GM18507 (cell line): ENCODE data around the gene CMA1.
"Not testable (repeated sequence)": the region's sequence is repeated elsewhere in the genome, so short reads cannot be mapped to it uniquely, and the experiment has no call there.

Source experiments
- DNase-seq: peaks from one replicate; pipeline ENCODE4 v3.0.0; 2011; ENCODE audit warnings: low read depth; ENCODE audit not compliant: insufficient read length; ENCODE audit errors: extremely low spot score
- FAIRE-seq: peaks from 2 replicates; lab custom pipeline; 2011; peaks lifted over from hg19 to GRCh38; lab: Jason Lieb, UNC

CMA1 gene, protein sequence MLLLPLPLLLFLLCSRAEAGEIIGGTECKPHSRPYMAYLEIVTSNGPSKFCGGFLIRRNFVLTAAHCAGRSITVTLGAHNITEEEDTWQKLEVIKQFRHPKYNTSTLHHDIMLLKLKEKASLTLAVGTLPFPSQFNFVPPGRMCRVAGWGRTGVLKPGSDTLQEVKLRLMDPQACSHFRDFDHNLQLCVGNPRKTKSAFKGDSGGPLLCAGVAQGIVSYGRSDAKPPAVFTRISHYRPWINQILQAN

DNA sequence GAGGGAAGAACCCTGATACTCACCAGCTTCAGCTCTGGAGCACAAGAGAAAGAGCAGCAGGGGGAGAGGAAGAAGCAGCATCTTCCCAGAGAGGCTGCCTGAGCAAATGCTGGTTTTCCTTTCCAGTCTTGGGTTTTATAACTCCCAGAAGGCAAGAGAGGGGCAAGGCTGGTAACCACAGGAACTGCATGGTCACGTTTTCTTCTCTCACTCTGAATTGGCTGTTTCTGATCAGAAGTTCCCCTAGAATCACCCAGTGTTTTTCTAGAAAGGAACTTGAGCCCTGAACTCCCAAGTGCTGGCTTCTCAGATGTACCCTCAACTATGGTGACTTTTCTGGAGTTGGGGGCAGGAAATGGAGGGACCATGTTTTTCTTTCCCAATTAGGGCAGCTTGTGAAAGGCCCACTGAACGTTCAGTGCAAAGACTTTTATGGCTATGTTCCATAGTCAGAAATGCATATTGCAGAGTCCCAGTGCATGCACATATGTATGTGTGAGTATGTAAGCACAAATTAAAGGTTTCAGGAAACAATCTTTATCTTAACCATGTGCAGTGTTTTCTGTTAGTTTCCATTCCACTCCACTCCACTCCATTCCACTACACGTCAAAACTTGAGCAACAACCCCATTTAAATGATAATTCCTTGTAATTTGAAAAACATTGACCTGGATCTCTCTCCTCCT lies at the start of gene CMA1:
CMA1 (minus strand) TSS at position 111 of the 686 bp plus-strand sequence; CDS start at position 81, 30 bp downstream.
- FAIRE-seq (peak; percentile 63), DNase-seq (no peak)

DNA sequence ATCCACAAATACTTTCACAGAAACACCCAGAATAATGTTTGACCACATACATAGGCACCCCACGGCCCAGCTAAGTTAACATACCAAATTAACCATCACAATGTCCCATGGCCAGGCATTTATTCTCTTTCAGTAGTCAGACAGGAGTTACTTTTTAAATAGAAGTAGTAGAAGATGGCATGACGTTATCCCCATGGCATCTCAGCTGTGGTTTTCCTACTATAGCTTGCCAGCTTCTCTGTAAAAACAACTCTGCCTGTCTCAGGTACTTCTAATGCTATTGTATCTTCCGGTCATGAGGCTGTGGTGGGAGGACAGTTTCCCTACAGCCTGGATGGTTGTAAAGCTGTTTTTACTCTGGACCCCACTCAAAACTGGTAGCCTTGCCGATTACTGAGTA lies 48.7 kb upstream of the CMA1 start:
- FAIRE-seq (no peak), DNase-seq (no peak)

DNA sequence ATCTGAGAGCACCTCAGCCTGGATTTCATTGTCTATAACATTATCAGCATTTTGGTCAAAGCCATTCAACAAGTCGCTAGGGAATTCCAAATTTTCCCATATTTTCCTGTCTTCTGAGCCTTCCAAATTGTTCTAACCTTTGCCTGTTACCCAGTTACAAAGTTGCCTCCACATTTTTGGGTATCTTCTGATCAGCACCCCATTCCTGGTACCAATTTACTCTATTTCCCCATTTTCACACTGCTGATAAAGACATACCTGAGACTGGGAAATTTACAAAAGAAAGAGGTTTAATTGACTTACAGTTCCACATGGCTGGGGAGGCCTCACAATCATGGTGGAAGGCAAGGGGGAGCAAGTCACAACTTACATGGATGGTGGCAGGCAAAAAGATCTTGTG lies 41.0 kb upstream of the CMA1 start:
- not testable (repeated sequence) for FAIRE-seq, DNase-seq

DNA sequence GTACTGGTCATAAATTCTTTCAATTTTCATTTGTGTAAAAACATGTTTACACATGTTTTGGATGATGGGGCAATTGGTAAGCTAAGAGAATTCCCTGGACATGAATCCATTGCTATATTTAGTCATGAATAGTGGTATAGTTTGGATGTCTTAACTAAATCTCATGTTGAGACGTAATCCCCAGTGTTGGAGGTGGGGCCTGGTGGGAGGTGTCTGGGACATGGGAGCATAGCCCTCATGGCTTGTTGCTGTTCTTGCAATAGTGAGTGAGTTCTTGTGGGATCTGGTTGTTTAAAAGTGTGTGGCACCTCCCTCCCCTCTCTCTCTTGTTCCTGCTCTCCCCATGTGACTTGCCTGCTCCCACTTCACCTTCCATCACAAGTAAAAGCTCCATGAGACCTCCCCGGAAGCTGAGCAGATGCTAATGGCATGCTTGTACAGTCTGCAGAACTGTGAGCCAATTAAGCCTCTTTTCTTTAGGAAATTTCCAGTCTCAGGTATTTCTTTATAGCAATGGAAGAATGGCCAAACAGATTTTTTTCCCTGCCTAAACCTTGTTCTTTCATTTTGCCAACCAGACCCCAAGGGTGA lies 34.4 kb upstream of the CMA1 start:
- DNase-seq (no peak), FAIRE-seq (no peak)

DNA sequence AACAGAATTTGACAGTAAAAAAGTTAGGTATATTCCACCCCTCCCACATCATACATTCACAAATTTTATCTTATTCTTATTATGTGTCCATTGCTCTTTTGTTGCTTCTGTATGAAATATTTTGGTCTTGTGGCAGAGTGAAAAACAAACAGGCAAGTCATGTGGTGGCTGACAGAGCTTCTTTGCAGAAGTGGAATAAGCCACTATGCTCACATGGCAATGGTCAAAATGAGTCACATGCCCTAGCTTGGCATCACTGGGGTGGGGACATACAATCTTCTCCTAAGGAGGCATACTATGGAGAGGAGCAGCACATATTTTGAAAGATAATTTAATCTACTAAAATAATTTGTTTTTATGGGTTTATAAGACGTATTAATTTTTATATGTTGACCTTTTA lies 27.7 kb upstream of the CMA1 start:
- no peak for FAIRE-seq
- DNase-seq, result no peak

DNA sequence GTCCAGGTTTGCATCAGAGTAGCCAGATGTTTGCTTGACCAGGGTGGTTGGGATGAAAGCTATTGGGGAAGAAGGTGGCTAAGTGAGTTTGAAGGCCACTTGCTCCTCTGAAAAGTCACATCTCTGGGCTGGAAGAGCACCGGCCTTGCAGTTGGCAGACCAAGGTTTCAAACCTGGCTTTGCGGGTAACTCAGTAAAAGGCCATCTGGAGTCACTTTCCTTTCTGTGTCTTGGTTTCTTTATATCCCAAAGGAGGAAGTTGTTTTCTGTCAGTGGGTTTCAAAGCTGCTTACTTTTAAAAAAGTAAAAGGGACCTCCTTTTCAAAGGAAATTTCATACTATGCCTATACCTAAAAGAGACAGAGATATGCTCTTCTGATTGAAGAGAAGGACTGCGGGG lies 26.2 kb upstream of the CMA1 start:
- no peak for DNase-seq
- FAIRE-seq, result no peak

DNA sequence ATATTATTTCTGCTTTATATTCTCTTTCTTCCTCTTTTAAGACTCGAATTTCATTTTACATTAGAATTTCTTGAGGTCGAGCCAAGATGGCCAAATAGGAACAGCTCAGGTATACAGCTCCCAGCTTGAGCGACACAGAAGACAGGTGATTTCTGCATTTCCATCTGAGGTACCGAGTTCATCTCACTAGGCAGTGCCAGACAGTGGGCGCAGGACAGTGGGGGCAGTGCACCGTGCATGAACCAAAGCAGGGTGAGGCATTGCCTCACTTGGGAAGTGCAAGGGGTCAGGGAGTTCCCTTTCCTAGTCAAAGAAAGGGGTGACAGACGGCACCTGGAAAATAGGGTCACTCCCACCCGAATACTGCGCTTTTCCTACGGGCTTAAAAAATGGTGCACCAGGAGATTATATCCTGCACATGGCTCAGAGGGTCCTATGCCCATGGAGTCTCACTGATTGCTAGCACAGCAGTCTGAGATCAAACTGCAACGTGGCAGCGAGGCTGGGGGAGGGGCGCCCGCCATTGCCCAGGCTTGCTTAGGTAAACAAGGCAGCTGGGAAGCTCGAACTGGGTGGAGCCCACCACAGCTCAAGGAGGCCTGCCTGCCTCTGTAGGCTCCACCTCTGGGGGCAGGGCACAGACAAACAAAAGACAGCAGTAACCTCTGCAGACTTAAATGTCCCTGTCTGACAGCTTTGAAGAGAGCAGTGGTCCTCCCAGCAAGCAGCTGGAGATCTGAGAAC lies 18.0 kb upstream of the CMA1 start:
- FAIRE-seq, DNase-seq: not testable (repeated sequence)

DNA sequence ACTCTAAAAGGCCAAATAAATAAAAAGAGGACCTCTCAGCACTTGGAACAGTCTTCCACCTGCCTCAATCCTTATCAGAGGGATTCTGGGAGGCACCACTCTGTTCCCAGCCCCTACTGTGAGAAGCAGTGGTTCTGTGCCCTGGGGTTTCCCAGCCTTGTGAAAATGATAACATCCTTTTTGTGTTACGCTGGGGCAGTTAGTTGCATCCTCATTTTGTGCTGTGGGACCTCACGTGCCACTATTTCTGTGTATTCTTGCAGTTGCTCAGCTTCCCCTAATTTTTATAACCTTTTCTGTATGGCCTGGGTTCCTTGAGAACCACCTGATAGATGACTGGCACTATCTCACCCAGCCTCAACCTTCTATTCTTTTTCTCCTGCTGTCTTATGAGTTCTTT lies 10.8 kb upstream of the CMA1 start:
- DNase-seq, result no peak
- FAIRE-seq, result no peak

DNA sequence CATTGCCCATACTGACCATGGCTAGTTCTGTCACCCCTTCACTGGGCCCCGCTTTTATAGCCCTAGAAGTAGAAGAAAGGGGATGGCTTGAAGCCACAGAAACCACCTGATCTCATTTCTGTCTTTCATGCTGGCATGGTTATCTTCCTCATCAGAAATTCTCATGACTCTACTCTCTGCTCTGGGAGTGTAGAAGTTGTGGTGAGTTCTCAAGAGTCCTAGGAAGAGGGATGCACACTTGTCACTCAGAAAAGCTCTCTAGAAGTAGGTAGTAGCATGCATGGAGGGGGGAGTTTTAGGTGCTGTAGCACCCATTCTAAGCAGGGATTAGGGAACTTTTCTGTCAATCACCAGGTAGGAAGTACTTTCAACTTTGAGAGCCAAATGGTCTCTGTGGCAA lies 6.1 kb upstream of the CMA1 start:
- FAIRE-seq (no peak), DNase-seq (no peak)

DNA sequence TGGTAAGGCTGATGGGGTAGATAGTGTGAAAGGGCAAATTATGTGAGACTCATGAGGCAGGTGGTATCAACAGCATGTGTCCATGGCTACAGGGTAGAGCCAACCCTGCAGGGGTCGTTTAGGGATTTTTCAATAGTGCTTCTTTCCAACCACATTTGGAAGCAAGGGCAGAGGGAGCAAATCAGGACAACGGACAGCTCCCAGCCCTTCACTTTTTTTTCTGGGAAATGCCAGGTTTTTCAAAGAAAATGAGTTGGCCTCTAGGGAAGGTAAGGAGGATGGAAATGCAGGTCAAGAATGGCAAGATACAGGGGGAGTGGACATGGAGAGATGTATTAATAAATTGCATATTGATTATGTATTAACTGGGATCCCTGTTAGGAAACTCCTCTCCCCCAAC lies 4.9 kb upstream of the CMA1 start:
- FAIRE-seq, result no peak
- no peak for DNase-seq

DNA sequence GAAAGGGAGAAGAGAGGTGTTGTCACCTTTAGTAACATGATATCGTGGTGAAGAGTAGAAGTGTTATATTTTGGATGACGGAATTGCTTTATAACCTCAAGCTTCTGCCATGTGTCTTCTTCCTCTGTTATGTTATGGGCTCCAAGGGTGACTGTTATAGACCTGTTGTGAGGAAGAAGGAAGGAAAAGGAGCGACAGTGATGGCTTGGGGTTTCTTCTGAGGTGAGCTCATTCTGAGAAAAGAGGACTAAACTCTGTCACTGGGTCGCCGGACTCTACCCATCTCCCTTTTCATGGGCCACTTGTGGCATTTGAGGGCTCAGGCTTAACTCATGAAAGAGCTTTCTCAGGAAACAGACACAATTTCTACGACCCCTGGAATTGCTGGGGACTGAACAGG lies 1.6 kb downstream of the CMA1 start:
- DNase-seq, result no peak
- no peak for FAIRE-seq

DNA sequence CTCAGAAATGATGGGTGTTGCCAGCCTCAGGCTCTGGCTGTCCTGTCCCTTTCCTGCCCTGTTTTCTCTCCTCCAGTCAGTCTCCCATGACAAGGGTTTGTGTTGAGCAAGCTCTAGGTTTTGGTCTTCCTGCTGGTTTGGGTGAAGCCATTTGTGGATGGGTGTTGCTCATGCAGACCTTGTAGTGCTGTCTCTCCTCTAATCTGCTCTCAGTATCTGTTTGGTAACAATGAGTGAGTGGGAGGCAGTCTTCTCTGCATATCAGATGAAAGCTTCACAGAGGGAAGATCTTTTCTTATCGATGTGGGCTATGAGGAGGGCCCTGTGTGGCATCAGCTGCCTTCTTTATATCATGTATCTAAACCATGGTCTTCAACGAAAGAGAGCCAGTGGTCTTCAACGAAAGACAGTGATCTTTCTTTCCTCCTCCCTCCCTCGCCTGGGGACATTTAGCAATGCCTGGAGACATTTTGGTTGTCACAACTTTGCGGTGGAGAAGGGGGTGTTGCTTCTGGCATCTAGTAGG lies 3.6 kb downstream of the CMA1 start:
- DNase-seq, result no peak
- no peak for FAIRE-seq

DNA sequence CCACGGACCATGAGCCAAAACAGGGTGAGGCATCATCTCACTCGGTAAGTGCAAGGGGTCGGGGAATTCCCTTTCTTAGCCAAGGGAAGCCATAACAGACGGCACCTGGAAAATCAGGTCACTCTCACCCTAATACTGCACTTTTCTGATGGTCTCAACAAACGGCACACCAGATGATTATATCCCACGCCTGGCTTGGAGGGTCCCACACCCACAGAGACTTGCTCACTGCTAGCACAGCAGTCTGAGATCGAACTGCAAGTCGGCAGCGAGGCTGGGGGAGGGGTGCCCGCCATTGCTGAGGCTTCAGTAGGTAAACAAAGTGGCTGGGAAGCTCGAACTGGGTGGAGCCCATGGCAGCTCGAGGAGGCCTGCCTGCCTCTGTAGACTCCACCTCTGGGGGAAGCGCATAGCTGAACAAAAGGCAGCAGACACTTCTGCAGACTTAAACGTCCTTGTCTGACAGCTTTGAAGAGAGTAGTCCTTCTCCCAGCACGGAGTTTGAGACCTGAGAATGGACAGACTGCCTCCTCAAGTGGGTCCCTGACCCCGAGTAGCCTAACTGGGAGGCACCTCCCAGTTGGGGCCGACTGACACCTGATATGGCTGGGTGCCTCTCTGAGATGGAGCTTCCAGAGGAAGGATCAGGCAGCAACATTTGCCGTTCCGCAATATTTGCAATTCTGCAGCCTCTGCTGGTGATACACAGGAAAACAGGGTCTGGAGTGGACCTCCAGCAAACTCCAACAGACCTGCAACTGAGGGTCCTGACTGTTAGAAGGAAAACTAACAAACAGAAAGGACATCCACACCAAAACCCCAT lies 16.3 kb downstream of the CMA1 start:
- FAIRE-seq, DNase-seq: not testable (repeated sequence)

DNA sequence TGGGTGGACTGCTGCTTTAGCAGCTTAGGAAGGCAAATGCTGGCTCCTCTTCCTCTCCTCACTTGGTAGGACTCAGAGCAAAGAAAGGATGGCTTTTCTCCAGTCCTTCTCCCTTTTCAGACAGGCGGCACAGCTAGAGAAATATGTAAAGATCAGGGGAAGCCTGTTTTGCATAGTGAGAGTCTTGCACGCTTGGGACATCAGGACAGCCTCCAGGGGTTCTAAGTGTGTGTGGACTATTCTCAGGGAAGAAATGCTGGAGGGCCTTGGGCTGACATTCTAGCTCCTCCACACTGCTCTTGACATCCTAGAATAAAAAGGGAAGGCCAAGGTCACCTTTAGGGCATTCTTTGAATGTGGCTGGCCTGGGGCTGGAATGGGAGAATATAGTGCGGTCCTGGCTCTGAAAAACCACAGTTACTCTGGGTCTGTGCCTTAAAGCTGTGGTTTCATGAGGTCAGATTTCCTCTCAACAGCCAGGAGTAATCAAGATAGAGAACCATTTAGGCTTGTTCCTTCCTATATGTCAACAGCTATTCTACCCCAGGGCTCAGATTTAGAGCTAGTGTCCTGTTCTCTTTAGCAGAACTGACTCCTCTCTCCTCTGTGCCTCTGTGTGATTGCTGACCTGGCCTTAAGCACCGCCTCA lies 24.3 kb downstream of the CMA1 start:
- DNase-seq (no peak), FAIRE-seq (no peak)

DNA sequence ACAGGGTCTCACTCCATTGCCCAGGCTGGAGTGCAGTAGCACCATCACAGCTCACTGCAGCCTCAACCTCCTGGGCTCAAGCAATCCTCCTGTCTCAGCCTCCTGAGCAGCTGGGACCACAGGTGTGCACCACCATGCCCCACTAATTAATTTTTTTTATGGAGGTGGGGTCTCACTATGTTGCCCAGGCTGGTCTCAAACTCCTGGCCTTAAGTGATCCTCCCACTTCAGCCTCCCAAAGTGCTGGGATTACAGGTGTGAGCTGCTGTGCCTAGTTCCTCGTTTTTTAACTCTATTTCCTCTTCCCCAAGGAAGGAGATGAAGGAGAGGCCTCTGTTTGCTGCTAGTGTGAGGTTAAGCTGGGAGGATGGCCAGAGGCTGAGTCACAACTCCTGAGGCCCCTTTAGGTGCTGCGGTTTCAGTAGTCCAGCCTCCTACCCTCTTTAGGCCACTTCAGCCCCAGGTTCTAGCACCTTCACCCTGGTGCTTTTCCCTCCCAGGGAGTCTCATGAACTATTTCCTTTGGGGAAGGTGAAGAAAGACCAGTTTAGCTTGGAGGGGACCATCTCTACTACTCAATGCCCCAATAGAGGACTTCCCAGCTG lies 25.3 kb downstream of the CMA1 start:
- FAIRE-seq, DNase-seq: not testable (repeated sequence)

DNA sequence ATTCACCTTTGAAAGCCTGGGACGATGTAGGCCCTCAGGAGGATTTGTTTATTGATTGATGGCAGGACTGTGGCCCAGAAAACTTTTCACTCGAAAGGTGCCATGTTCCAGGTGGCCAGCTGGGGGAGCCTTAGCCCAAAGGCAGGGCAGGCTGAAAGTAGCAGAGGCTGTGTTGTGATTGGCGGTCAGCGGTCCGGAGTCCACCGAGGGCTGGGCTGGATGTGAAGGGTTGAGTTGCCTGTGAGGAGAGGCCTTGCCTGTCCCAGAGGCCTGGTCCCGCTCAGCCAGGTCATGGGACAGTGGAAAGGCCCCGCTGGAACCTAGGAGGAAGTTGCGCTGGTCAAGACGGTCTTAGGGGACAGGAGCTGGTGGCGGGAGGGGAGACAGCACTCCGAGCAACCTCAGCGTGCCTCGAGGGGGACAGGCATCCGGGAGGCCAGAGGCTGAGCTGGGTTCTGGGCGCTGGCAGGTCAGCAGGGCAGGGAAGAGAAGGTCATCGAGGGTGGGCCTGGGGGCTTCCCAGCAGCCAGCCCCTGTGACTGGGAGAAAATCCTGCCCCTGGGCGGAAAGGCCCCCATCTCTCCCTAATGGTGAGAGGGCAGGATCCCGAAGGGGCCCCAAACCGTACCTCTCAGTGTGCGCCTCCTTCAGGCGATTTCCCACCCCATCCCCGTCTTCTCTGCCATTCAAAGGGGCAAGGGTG lies 26.3 kb downstream of the CMA1 start:
- peak; percentile 80 for FAIRE-seq
- peak; percentile 64 for DNase-seq

DNA sequence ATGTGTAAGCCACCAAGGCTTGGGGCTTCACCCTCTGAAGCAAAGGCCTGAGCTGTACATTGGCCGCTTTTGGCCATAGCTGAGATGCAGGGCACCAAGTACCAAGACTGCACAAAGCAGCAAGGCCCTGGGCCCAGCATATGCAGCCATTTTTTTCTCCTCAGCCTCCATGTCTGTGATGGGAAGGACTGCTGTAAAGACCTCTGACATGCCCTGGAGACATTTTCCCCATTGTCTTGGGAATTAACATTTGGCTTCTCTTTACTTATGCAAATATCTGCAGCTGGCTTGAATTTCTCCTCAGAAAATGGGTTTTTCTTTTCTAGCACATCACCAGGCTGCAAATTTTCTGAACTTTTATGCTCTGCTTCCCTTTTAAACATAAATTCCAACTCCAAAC lies 28.1 kb downstream of the CMA1 start:
- not testable (repeated sequence) for FAIRE-seq, DNase-seq

DNA sequence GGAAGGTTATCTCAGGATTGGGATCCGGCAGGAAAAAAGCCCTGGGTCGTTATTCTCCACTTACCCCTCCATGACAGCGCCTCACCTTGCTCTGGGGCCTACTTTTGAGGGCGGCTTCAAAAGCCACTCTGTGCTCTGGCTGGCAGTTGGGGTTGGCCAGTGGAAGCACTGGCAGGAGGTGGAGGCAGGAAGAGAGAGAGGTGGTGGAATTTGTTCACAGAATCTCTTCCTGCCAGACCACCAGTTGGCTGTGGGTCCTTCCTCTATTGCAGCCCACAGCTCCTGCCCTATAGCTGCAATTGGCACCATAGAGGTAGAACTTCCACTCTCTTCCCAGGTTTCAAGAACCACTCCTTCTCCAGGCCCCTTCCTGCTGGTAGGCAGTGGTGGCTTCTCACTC lies 32.8 kb downstream of the CMA1 start:
- no peak for FAIRE-seq

More for the DNA sequence above, 32.8 kb downstream of the CMA1 start:
- DNase-seq, result no peak
